Measurements from ENCODE around the gene SPON1.

DNA sequence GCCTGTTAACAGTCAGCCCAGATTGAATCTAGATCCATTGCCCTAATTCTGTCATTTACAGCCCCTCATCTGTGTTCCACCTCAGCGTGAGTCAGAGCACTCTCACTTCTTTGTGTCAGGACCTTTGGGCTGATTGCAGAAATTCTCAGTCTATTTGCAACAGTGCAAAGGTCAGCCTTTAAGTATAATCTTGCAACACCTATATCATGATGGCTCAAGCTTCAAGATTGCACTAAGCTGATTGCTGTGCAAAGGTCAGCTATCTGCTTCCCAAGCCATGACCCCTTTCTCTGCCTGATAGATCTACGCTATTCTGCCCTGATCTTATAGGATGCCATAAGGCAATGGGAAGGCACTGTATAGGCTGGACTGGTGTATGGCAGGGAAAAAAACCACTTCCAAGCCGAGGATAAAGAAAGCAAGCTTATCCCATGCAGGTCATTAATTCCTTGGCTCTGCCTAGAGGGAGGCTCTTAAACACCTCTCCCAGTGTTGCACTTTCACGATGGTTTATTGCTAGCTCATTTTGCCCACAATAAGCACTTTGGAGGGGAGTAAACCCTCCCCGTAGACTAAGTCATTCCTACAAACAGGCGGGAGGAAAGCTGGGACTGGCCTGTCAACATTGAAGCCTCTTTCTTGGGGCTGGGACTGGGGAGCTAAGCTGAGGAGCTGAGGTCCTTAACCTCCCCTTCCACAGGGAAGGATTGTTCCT lies 295.9 kb downstream of the SPON1 start:
- TF ChIP-seq POLR2A (IDR thresholded peaks at IDR 0.05) (no peak), EP300 (IDR thresholded peaks at IDR 0.05) (no peak), CTCF (IDR thresholded peaks at IDR 0.05) (no peak)

Data from suprapubic skin (tissue), 3 donors.